Measurements from ENCODE around the gene CASP2.

GRCh38 chr7:143290293-143290692, 2.1 kb downstream of the CASP2 start:
- TF ChIP-seq EZH2phosphoT487 (conservative IDR thresholded peaks at IDR 0.05; ENCODE audit: low read length), result no peak
- TF ChIP-seq, protein P1, sequence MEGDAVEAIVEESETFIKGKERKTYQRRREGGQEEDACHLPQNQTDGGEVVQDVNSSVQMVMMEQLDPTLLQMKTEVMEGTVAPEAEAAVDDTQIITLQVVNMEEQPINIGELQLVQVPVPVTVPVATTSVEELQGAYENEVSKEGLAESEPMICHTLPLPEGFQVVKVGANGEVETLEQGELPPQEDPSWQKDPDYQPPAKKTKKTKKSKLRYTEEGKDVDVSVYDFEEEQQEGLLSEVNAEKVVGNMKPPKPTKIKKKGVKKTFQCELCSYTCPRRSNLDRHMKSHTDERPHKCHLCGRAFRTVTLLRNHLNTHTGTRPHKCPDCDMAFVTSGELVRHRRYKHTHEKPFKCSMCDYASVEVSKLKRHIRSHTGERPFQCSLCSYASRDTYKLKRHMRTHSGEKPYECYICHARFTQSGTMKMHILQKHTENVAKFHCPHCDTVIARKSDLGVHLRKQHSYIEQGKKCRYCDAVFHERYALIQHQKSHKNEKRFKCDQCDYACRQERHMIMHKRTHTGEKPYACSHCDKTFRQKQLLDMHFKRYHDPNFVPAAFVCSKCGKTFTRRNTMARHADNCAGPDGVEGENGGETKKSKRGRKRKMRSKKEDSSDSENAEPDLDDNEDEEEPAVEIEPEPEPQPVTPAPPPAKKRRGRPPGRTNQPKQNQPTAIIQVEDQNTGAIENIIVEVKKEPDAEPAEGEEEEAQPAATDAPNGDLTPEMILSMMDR (IDR thresholded peaks at IDR 0.05; ENCODE audit: insufficient read depth, low read length, poor library complexity, severe bottlenecking), result no peak

Data from SU-DHL-6 (cell line).